Measurements from ENCODE around the gene SAMD3.
A peak's percentile ranks its signal among the peaks of the same experiment; 100 is the strongest.
"Not testable (repeated sequence)": the region's sequence is repeated elsewhere in the genome, so short reads cannot be mapped to it uniquely, and the experiment has no call there.

Gene SAMD3

DNA sequence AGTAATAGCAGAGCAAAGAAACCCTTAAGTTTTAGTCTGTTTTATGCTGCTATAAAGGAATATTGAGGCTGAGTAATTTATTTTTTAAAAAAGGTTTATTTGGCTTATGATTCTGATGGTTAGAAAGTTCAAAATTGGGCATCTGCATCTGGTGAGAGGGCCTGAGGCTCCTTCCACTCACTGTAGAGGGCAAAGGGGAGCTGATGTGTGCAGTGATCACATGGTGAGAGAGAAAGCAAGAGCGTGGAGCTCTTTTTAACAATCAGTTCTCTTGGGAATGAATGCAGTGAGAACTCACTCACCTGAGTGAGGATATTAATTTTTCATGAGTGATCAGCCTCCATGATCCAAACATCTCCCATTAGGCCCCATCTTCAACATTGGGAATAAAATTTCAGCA lies 36.4 kb upstream of the SAMD3 start:
- no peak for DNase-seq (ENCODE audit: low read depth)
- TF ChIP-seq, protein P1, sequence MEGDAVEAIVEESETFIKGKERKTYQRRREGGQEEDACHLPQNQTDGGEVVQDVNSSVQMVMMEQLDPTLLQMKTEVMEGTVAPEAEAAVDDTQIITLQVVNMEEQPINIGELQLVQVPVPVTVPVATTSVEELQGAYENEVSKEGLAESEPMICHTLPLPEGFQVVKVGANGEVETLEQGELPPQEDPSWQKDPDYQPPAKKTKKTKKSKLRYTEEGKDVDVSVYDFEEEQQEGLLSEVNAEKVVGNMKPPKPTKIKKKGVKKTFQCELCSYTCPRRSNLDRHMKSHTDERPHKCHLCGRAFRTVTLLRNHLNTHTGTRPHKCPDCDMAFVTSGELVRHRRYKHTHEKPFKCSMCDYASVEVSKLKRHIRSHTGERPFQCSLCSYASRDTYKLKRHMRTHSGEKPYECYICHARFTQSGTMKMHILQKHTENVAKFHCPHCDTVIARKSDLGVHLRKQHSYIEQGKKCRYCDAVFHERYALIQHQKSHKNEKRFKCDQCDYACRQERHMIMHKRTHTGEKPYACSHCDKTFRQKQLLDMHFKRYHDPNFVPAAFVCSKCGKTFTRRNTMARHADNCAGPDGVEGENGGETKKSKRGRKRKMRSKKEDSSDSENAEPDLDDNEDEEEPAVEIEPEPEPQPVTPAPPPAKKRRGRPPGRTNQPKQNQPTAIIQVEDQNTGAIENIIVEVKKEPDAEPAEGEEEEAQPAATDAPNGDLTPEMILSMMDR (IDR thresholded peaks at IDR 0.05; ENCODE audit: low read length, missing control alignments) = no peak
- H3K4me3 ChIP-seq (replicated peaks; ENCODE audit: low read depth, low read length) = no peak overlapping the region

DNA sequence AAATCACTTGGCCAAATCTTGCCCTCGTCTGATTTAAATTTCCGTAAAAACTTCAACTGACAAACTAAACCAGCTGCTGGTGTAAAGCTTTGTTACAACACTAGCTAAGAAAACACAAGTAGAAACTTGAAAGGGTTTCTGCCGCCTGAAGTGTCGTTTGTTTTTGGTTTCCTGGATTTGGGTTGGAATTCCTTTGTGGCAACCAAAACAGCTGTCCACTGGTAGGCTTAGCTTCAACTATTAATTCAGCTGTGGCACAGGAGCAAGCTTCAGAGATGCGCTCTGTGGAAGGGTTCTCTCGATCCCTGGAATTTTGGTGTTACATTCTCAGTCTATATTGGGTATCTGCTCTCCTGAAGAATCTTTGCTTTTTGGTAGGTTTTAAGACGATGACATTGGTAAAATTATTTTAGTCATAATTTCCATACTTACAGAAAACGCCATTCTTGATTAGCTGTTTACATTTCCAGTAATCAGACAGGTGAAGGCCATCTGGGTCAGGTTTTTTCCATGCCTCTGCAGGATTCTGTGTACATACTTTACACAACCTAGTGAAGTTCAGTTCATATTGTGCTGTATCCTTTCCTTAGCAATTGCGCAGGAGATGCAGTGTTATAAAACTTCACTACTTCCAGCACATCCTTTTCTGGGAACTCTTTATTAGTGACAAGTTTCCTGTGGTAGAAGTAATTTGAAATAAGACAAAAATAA lies 29.9 kb upstream of the SAMD3 start:
- H3K4me3 ChIP-seq (replicated peaks; ENCODE audit: low read depth, low read length) = no peak overlapping the region
- DNase-seq (ENCODE audit: low read depth) = no peak
- TF ChIP-seq, protein P1 (IDR thresholded peaks at IDR 0.05; ENCODE audit: low read length, missing control alignments) = no peak

GRCh38 chr6:130245267-130245666 lies 22.5 kb upstream of the SAMD3 start:
- TF ChIP-seq, protein P1 (IDR thresholded peaks at IDR 0.05; ENCODE audit: low read length, missing control alignments) = no peak
- no peak for DNase-seq (ENCODE audit: low read depth)
- no peak overlapping the region for H3K4me3 ChIP-seq (replicated peaks; ENCODE audit: low read depth, low read length)

DNA sequence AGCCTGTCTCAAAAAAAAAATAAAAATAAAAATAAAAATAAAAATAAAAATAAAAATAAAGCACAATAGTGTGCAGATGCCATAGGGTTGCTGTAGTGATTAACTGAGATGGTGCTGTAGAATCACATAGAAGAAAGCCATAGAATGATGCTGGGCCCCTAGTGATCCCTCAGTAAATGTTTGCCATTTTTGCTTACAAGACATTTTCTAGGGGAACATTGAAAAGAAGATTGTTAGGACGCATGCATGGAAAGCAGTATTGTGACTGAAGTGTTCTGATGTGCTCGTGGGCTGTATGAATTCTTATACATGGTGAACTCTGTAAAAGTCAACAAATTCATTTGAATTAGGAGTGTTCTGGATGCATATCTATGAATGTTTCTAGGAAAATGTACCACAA lies 22.0 kb upstream of the SAMD3 start:
- TF ChIP-seq, protein P1 (IDR thresholded peaks at IDR 0.05; ENCODE audit: low read length, missing control alignments) = no peak
- no peak overlapping the region for H3K4me3 ChIP-seq (replicated peaks; ENCODE audit: low read depth, low read length)
- no peak for DNase-seq (ENCODE audit: low read depth)

DNA sequence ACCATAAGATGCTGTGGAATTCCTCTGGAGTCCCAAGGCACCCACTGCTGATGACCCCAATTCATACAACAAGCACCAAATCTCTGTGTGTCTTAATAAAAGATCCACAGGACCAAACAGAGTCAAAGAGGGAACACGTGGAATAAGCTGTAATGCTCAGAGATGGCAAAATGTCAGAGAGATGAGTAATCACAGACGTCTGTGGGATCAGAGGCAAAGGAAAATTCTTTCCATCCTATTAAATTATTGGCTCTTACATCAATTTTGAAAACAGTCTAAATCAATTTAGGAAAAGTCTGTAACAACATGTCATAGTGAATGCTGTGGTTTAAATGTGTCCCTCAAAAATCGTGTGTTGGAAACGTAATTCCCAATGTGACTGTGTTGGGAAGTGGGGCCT lies 17.5 kb upstream of the SAMD3 start:
- H3K4me3 ChIP-seq (replicated peaks; ENCODE audit: low read depth, low read length) = no peak overlapping the region
- TF ChIP-seq, protein P1 (IDR thresholded peaks at IDR 0.05; ENCODE audit: low read length, missing control alignments) = no peak
- DNase-seq (ENCODE audit: low read depth) = peak; percentile 47

- TF ChIP-seq, protein P1 (IDR thresholded peaks at IDR 0.05; ENCODE audit: low read length, missing control alignments) = no peak
- H3K4me3 ChIP-seq (replicated peaks; ENCODE audit: low read depth, low read length) = no peak overlapping the region
- no peak for DNase-seq (ENCODE audit: low read depth)
Measured at GRCh38 chr6:130239755-130240154, 17.0 kb upstream of the SAMD3 start.

GRCh38 chr6:130233330-130233729 lies 10.6 kb upstream of the SAMD3 start:
- TF ChIP-seq, protein P1 (IDR thresholded peaks at IDR 0.05; ENCODE audit: low read length, missing control alignments) = no peak
- H3K4me3 ChIP-seq (replicated peaks; ENCODE audit: low read depth, low read length) = no peak overlapping the region
- peak; percentile 13 for DNase-seq (ENCODE audit: low read depth)

- not testable (repeated sequence) for DNase-seq (ENCODE audit: low read depth); H3K4me3 ChIP-seq (replicated peaks; ENCODE audit: low read depth, low read length)
Measured at GRCh38 chr6:130230531-130230930, 7.8 kb upstream of the SAMD3 start.
